SU-DHL-6 (cell line): Measurements from ENCODE around the gene KCNIP4.

Experiments
- H2AFZ ChIP-seq: fragments of 200-600 bp; sonication (generic); 2 replicates; pipeline ENCODE4 v1.6.1; 2014; ENCODE audit warnings: low read depth, mild to moderate bottlenecking, moderate library complexity, mixed read lengths, antibody characterized with exemption, low read length; ENCODE audit not compliant: severe bottlenecking
- H3F3A ChIP-seq: fragments of 200-600 bp; shearing (Covaris generic); 2 replicates; pipeline ENCODE4 v1.6.0; 2016; ENCODE audit warnings: antibody characterized with exemption, mild to moderate bottlenecking; ENCODE audit not compliant: insufficient read depth
- H3K27ac ChIP-seq: fragments of 200-600 bp; sonication (generic); 2 replicates; pipeline ENCODE4 v1.5.1; 2016; ENCODE audit warnings: low read depth, mild to moderate bottlenecking, low read length, moderate library complexity, mixed read lengths
- H3K27me3 ChIP-seq: fragments of 200-600 bp; sonication (generic), shearing (Covaris generic); 2 replicates; pipeline ENCODE4 v1.6.0; 2014; ENCODE audit warnings: mild to moderate bottlenecking, low read length
- H3K36me3 ChIP-seq: fragments of 200-600 bp; sonication (generic); 2 replicates; pipeline ENCODE4 v1.6.1; 2014; ENCODE audit warnings: mild to moderate bottlenecking, low read length, mixed read lengths
- H3K4me2 ChIP-seq: fragments of 300-600, 200-600 bp; shearing (Covaris generic), sonication (generic); 2 replicates; pipeline ENCODE4 v1.6.0; 2014; ENCODE audit warnings: low read length, low read depth, mild to moderate bottlenecking; ENCODE audit not compliant: poor library complexity, severe bottlenecking
- H3K4me3 ChIP-seq: fragments of 200-600 bp; sonication (generic); 2 replicates; pipeline ENCODE4 v1.5.1; 2014; ENCODE audit warnings: antibody characterized with exemption, low read length, mild to moderate bottlenecking, mixed read lengths; ENCODE audit not compliant: insufficient read depth, poor library complexity, severe bottlenecking
- H3K79me2 ChIP-seq: fragments of 200-600 bp; sonication (generic); 2 replicates; pipeline ENCODE4 v1.6.1; 2014; ENCODE audit warnings: mild to moderate bottlenecking, low read length, moderate library complexity; ENCODE audit not compliant: insufficient read depth
- H3K9ac ChIP-seq: fragments of 200-600 bp; sonication (generic); 2 replicates; pipeline ENCODE4 v1.7.0; 2014; ENCODE audit warnings: mild to moderate bottlenecking, low read length
- H3K9me2 ChIP-seq: fragments of 200-600 bp; sonication (generic); replicated peaks from 2 replicates; pipeline ENCODE4 v1.6.1; 2014; ENCODE audit warnings: low read length; ENCODE audit not compliant: insufficient read depth
- H3K9me3 ChIP-seq: fragments of 200-600 bp; sonication (generic); 2 replicates; pipeline ENCODE4 v1.6.1; 2014; ENCODE audit warnings: low read length, mixed read lengths; ENCODE audit not compliant: insufficient read depth
- H4K20me1 ChIP-seq: fragments of 200-600 bp; sonication (generic); 2 replicates; pipeline ENCODE4 v1.6.1; 2014; ENCODE audit warnings: low read depth, mild to moderate bottlenecking, antibody characterized with exemption, low read length, moderate library complexity, mixed read lengths
- EZH2phosphoT487 ChIP-seq: fragments of 200-600 bp; sonication (generic), shearing (Covaris generic); conservative IDR thresholded peaks from 2 replicates; pipeline ENCODE4 v1.6.1; 2018; ENCODE audit warnings: mild to moderate bottlenecking, antibody characterized with exemption, low read length, moderate library complexity, mixed read lengths
- TF ChIP-seq, protein P1 (sequence below): fragments of 200-600 bp; sonication (generic); IDR thresholded peaks from one replicate; pipeline ENCODE4 v1.5.1; 2017; ENCODE audit warnings: antibody characterized with exemption, mild to moderate bottlenecking, low read length, moderate library complexity; ENCODE audit not compliant: insufficient read depth, poor library complexity, severe bottlenecking

KCNIP4 gene

DNA sequence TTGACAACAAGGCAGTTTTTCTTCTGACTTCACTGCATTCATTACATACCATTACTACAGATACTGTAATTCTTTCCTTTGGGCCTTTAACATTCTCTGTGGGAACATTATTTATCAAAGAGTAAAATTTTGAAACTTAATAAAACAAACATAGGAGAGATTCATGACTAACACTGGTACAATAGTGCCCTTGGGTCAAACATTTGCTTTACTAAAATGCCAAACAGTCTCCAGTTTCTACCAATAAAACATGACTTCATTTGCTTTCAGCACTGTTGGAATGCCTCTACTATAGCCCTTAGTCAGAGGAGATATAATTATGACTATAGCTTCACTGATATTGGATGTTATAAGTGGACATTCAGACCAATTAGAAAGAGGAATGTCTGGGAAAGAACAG, 766.9 kb downstream of the KCNIP4 start:
- no peak overlapping the region for H3K9ac ChIP-seq
- H3K36me3 ChIP-seq, result no peaks in the 10 kb centered on the region
- H3K9me3 ChIP-seq, result no peaks in the 10 kb centered on the region
- H3K27ac ChIP-seq, result no peak overlapping the region
- no peak overlapping the region for H2AFZ ChIP-seq
- H3F3A ChIP-seq, result no peaks in the 10 kb centered on the region
- H4K20me1 ChIP-seq, result no peaks in the 10 kb centered on the region
- no peaks in the 10 kb centered on the region for H3K79me2 ChIP-seq
- H3K27me3 ChIP-seq, result no peaks in the 10 kb centered on the region
- TF ChIP-seq, protein P1, sequence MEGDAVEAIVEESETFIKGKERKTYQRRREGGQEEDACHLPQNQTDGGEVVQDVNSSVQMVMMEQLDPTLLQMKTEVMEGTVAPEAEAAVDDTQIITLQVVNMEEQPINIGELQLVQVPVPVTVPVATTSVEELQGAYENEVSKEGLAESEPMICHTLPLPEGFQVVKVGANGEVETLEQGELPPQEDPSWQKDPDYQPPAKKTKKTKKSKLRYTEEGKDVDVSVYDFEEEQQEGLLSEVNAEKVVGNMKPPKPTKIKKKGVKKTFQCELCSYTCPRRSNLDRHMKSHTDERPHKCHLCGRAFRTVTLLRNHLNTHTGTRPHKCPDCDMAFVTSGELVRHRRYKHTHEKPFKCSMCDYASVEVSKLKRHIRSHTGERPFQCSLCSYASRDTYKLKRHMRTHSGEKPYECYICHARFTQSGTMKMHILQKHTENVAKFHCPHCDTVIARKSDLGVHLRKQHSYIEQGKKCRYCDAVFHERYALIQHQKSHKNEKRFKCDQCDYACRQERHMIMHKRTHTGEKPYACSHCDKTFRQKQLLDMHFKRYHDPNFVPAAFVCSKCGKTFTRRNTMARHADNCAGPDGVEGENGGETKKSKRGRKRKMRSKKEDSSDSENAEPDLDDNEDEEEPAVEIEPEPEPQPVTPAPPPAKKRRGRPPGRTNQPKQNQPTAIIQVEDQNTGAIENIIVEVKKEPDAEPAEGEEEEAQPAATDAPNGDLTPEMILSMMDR, result no peak
- TF ChIP-seq EZH2phosphoT487, result no peak
- no peaks in the 10 kb centered on the region for H3K9me2 ChIP-seq
- H3K4me3 ChIP-seq, result no peak overlapping the region
- H3K4me2 ChIP-seq, result no peak overlapping the region

DNA sequence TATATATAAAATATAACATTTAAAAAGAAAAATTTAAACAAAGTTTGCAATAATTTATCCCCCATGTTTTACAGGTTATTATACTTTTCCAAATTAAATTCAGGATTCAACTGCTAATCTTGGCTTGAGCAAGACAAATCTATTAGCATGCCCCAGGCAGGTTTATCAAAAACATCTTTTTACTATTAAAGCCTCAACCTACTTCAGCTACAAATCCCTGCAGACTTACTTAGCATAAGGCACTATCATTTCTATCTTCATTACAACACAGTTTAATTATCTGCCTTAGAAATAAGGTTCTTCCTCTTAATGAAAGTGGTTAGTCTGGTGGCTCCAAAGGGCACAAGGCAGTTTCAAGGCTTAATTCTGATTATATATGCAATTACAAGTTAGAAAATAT, 770.7 kb downstream of the KCNIP4 start:
- H3K4me3 ChIP-seq, result no peak overlapping the region
- no peak overlapping the region for H3K4me2 ChIP-seq
- H3K27me3 ChIP-seq, result no peaks in the 10 kb centered on the region
- no peaks in the 10 kb centered on the region for H3K9me3 ChIP-seq
- no peak overlapping the region for H3K27ac ChIP-seq
- TF ChIP-seq, protein P1, result no peak
- no peak for TF ChIP-seq EZH2phosphoT487
- no peaks in the 10 kb centered on the region for H3K36me3 ChIP-seq
- H3K9ac ChIP-seq, result no peak overlapping the region
- no peaks in the 10 kb centered on the region for H3K9me2 ChIP-seq
- no peak overlapping the region for H2AFZ ChIP-seq
- no peaks in the 10 kb centered on the region for H3K79me2 ChIP-seq
- no peaks in the 10 kb centered on the region for H3F3A ChIP-seq
- no peaks in the 10 kb centered on the region for H4K20me1 ChIP-seq

DNA sequence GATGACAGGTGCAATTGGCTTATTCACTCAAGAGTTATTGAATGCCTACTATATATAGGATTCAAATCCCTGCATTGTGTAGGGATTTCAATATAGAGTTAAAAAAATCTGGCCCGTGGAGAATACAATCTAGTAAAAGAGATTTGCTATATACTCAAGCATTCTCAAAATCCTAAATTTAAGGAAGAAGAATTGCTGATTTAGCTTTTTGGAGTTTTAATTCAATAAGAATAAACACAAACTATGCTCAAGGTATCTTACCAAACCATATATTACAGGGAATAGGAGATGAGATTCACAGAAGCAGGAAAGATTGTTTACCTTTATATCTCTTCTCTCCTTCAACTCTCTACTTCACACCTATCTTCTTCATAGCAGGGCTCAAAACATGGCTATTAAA, 771.5 kb downstream of the KCNIP4 start:
- no peaks in the 10 kb centered on the region for H3K9me3 ChIP-seq
- H3K79me2 ChIP-seq, result no peaks in the 10 kb centered on the region
- no peaks in the 10 kb centered on the region for H3F3A ChIP-seq
- H3K36me3 ChIP-seq, result no peaks in the 10 kb centered on the region
- H2AFZ ChIP-seq, result no peak overlapping the region
- H3K4me3 ChIP-seq, result no peak overlapping the region
- H4K20me1 ChIP-seq, result no peaks in the 10 kb centered on the region
- no peak overlapping the region for H3K27ac ChIP-seq
- H3K9ac ChIP-seq, result no peak overlapping the region
- TF ChIP-seq EZH2phosphoT487, result no peak
- TF ChIP-seq, protein P1, result no peak
- H3K4me2 ChIP-seq, result no peak overlapping the region
- no peaks in the 10 kb centered on the region for H3K9me2 ChIP-seq
- H3K27me3 ChIP-seq, result no peaks in the 10 kb centered on the region
